Measurements from ENCODE around the gene BATF.
A peak's percentile ranks its signal among the peaks of the same experiment; 100 is the strongest.

The BATF gene

GRCh38 chr14:75535164-75535898 is 13.1 kb downstream of the BATF start:
- no peak for DNase-seq

- DNase-seq: no peak
These were observed 14.8 kb downstream of the BATF start for GRCh38 chr14:75537071-75537470.

DNA sequence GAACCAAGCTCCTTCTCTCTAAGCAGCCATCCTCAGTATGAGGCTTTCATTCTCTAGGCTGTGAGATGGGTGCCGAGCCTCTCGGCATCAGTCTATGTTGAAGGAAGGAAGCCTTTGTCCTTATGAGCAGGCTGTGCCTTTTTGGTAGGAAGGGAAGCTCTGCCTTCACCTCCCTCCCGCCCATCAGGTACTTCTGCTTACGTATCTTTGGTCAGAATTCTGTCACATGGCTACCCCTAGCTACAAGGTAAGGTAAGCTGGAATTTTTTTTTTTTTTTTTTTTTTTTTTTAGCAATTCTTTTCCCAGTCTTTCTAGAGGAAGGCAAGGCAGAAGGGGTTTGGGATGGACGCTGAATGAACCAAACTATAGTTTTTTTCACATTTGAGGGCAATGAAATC is 16.9 kb downstream of the BATF start:
- DNase-seq: no peak

DNA sequence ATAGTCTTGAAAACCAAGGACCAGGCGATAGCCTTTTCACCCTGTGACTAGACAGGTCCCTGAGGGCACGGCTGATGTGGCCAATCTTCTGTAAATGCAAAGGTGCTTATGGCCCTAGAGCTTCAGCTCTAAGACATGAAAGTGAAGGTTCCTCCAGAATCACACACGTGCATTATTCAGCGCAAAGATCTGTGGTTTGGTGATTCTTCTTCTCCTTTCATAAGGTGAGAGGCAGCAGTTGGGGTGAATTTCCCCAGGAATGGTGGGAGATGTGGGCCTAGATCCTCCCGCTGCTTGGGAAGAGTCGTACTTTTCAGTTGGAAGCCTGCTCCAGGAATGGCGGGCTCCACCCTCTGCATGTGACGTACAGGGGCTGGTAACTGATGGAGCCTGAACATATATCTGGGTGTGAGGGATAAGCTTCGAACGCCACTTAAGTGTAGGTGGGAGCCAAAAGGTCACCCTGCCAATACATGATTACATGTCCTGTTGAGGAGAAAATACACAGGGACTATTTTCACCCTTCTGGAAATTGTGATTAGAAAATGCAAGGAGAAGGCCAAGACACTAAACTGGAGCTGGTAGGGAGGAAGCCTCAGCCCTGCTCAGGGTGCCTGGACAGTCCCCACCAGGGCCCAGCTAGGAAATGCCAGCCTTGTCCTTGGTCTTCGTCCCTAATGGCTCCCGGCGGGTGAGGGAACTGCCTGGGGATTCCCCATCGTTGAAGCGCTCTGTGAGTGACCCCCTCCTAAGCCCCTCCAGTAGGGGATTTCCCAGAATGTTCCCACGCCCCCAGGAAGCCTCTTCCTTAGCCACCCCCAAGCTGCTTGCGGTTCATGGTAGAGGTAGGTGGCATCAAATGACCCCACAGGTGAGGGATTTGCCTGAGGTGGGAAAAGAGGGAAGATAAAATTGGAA is 17.6 kb downstream of the BATF start:
- DNase-seq: no peak

DNA sequence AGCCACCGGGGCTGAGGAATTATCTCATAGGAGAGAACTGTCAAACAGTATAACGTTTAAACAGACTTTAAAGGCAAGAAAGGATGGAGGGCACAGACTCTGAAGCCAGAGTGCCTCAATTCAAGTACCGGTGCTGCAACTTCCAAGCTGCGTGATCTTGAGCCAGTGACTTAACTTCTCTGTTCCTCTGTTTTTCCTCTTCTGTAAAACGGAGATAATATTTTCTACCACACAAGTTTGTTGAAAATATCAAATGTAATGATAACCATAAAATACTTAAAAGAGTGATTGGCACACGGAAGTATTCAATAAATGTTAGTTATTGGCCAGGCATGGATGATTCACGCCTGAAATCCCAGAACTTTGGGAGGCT is 18.2 kb downstream of the BATF start:
- no peak for DNase-seq

DNA sequence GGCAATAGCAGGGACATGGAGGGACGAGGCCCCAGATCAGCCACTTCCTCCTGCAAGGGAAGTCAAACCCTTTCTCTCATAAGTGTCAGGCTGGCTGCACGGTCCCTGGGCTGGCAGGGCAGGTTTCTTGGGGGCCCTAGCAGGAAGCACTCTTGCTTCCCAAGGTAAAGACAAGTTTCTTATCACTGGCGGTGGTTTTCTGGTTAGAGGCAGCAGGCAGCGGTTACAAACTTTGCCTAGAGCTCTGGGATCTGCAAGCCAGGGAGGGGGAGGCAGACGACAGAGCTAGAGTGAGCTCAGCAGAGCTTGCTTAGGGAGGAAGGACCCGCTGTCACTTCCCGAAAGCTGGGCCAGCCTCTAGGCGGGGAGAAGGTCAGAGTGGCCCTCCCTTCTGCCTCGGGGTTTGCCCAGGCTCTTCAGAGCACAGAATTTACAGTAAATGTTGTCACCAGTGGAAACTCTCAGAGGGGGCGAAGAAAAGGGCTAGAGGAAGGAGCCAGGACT is 20.4 kb downstream of the BATF start:
- DNase-seq: peak; percentile 84

GRCh38 chr14:75543253-75543652 is 21.0 kb downstream of the BATF start:
- peak; percentile 49 for DNase-seq

DNA sequence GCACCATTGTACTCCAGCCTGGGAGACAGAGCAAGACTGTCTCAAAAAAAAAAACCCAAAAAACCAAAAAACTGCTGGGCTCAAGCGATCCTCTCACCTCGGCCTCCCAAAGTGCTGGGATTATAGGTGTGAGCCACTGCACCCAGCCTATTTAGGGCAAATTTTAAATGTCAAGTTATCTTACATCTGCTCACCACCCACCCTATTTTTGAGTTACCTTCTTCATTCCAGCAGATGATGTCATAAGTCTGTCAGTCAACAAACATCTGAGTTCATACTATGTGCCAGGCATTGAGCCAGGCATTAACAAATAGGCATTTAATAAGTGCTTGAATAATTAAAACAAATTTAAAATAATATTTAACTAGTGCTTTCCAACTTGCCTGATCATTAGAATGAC is 21.5 kb downstream of the BATF start:
- no peak for DNase-seq

DNA sequence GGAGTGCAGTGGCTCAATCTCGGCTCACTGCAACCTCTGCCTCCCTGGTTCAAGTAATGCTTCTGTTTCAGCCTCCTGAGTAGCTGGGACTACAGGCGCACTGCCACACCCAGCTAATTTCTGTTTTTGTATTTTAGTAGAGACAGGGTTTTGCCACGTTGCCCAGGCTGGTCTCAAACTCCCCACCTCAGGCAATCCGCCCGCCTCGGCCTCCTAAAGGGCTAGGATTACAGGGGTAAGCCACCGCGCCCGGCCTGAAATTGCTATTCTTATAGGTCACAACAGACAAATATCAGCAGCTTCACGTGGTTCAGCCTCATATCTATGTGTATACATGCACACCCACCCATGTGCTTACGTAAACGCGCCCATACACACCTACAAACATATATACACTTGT is 23.6 kb downstream of the BATF start:
- DNase-seq: no peak

GRCh38 chr14:75547552-75548250 is 25.4 kb downstream of the BATF start:
- DNase-seq: no peak

GRCh38 chr14:75548544-75548943 is 26.3 kb downstream of the BATF start:
- no peak for DNase-seq

DNA sequence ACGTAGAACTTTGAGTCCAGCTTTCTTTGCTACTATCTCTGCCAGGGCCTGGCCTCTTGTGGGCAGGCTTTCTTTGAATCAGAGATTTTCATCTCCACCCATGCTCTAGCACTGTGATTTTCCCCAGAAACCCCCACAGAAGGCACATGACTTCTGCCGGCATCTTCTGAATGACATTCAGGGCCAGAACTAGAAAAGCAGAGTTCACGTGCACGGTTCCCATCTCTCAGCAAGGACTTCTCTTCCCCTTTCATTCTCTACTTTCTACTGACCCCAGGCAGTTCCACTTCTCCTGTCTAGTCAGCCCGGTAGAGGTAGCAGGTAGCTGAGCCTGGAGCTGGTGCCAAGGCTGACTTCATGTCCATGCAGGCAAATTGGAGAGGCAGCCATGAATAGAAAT is 26.9 kb downstream of the BATF start:
- no peak for DNase-seq

- DNase-seq: no peak
These were observed 28.8 kb downstream of the BATF start for GRCh38 chr14:75551021-75551420.

DNA sequence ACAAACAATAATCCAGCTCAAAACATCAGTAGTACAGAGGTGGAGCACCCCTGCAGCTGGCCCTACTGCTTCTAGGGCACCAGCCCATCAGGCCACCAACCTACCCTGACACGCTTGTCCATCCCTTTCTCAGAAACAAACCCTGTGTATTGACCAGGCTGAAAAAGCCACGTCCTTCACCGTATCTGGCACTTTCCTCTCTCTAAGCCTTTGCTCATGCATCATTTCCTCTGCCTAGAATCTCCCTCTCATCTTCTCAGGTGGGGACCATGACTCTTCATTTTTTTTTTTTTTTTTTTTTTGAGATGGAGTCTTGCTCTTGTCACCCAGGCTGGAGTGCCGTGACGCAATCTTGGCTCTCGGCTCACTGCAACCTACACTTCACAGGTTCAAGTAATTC is 30.9 kb downstream of the BATF start:
- DNase-seq: no peak

GRCh38 chr14:75553761-75554364 is 31.6 kb downstream of the BATF start:
- DNase-seq: no peak

- no peak for DNase-seq
These were observed 32.2 kb downstream of the BATF start for GRCh38 chr14:75554482-75554881.

GRCh38 chr14:75558440-75558839 is 36.2 kb downstream of the BATF start:
- DNase-seq: no peak

DNA sequence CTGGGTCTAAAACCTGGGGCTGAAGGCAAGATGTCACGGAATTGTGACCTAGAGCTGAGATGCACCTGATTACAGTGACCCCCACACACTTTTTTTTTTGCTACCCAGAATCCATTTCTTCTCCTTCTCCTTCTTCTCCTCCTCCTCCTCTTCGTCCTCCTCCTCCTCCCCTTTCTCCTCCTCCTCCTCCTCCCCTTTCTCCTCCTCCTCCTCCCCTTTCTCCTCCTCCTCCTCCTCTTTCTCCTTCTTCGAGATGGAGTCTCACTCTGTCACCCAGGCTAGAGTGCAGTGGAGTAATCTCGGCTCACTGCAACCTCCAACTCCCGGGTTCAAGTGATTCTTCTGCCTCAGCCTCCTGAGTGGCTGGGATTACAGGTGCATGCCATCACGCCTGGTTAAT is 36.8 kb downstream of the BATF start:
- DNase-seq: no peak

- peak; percentile 43 for DNase-seq
These were observed 37.4 kb downstream of the BATF start for GRCh38 chr14:75559451-75560222.

DNA sequence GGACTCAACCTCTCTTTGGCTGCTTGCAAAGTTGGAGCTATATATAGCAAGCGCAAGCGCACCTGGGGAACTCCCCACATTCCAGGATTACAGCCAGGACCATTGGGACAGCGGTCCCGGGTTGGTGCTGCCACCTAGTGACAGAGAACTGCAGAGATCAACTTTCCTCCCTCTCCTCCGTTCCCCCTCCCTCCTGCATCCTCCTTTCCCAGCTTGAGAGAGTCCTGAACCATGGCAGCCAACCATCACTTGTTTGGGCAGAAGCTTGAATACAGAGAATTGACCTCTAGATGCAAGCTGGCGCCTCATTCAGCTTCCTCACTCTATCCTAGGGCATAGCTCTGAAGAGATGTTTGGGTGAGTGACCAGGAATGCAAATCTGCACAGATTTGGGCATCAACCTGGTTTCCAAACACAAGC is 38.8 kb downstream of the BATF start:
- peak; percentile 69 for DNase-seq

DNA sequence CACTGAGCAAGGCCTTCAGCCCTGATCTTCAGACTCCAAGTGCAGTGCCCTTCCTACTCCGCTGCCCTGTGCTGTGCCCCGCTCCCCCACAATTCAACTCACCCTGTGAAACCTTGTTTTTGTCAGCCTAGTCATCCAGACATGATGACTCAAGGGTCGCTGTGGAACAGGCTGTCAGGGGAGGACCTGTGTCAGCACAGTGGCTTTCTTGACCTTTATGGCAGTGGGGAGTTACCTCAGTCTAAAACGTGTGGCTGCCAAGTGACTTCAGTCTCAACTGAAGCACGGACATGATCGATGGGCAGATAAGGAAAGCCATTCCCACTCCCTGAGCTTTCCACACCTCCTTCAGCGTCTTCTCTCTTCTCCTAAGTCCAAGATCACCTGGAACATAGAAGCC is 39.8 kb downstream of the BATF start:
- peak; percentile 56 for DNase-seq

DNA sequence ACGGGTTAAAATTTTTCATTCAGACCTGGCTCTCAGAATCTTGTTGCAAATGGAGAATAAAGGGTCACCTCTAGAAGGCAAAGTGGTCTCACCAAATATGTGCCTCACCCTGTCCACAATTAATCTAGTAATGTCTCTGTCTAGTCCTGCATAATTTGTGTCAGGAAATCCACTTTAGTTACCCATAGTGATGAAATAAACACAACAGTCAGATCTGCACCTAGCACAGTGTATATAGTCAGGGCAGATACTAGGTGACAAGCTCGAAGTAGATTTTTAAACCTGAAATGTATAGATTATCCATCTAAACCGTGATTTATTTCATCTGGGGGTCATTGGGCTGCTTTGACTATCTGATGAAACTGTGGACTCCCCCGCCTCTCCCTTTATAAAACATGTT is 40.2 kb downstream of the BATF start:
- DNase-seq: no peak

Measured in CD4-positive, alpha-beta T cell treated with Interleukin-6 for 4 hours (primary cell).